Measurements from ENCODE around the gene AHR. TPM values are rescaled to one million over a fixed set of nuclear protein-coding genes. Genes with fewer than 3 reads are reported as not detected.

AHR gene
- total RNA-seq, 1 experiment from 2014 or later: 79.7 TPM

- DNase-seq (ENCODE audit: low read depth): peak; percentile 63
Observed at GRCh38 chr7:17302575-17303142, 4.2 kb downstream of the AHR start.

DNA sequence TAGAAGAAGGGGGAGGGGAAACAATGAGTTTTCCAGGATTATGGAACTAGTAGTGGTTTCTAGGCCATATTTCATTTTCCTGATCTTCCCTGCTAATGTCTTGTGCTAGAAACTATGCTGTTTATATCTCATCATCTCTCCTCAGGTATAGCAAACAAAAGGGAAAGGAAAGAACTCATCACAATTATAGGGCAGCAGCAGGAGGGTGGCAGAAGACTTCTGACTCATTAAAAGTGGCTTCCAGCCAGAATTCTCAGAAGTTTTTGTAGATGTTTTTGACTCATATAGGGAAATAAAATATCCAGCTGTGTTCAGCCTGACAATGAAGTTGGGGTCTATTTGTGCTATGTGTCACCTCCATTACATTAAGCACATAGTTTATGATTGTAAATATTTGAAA, 6.5 kb downstream of the AHR start:
- peak; percentile 92 for DNase-seq (ENCODE audit: low read depth)

GRCh38 chr7:17305387-17306171, 7.1 kb downstream of the AHR start:
- no peak for DNase-seq (ENCODE audit: low read depth)

DNA sequence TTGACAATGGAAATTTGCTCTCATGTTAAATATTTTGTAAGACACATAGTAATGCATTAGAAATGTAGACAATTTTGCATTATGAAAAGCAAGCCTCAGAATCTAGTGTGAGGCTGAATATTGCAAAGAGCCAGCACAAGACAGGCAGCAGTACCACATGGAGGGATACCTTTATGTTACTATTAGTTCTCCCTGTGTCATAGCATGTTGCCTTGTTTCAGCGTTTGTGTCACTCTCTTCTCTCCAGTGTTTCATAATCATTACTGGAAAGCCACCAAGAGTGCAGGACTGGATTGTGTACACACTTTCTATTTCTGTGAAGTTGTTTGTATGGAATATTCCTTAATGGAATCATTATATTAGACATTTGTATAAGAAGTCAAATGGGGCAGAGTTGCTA, 8.5 kb downstream of the AHR start:
- no peak for DNase-seq (ENCODE audit: low read depth)

- no peak for DNase-seq (ENCODE audit: low read depth)
Observed at GRCh38 chr7:17307558-17307957, 9.1 kb downstream of the AHR start.

- no peak for DNase-seq (ENCODE audit: low read depth)
Observed at GRCh38 chr7:17307969-17308648, 9.7 kb downstream of the AHR start.

GRCh38 chr7:17311194-17311593, 12.7 kb downstream of the AHR start:
- no peak for DNase-seq (ENCODE audit: low read depth)

DNA sequence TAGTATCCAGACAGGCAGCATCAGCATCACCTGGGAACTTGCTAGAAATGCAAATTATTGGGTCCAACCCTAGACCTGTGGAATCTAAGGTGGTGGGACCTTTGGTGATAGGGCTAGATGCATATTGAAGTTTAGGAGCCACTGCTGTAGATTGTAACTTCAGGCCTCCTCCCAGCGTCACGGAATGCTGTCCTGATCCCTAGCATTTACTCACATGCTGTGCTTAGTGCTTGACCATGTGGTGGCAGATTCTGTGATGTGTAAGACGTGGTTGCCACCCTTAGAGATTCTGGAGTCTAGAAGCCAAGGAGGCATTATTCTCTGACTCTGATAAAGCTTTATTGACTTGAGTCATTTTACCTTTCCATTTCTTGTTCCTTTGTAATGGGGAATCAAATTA, 13.5 kb downstream of the AHR start:
- DNase-seq (ENCODE audit: low read depth): no peak

- DNase-seq (ENCODE audit: low read depth): no peak
Observed at GRCh38 chr7:17312641-17313040, 14.2 kb downstream of the AHR start.

DNA sequence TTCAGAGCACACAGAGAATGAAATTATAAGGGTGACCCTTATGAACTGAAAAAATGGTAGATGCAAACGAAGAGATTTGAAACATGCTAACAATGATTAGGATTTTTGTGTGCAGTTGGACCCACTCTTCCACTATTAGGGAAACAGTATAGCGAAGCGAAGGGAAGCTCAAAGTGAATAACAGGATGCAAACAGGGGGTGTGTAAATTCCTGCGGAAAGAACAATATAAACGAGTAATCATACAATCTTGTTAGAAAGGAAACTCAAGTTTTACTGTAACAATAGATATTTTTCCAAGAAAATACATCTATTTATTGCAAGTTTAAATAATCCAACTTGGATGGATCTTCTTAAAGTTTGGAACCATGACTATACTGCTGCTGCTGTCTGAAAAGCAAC, 14.7 kb downstream of the AHR start:
- no peak for DNase-seq (ENCODE audit: low read depth)

DNA sequence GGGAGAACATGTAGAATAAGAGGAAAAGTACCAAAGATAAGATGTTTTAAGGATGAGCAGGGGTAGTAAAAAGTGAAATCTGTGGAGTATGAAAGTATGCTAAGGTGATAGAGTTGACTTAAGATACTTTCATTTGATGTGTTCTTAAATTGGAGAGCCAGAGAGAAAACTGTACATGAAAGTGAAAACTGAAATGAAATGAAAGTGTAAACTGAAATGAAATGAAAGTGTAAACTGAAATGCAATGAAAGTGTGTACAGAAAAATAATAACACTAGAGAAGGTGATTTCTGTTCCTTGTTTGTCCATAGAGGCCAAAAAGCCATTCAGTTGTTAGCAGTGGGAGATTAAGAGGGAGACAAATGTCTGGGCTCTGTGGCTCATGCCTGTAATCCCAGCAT, 17.5 kb downstream of the AHR start:
- no peak for DNase-seq (ENCODE audit: low read depth)

- DNase-seq (ENCODE audit: low read depth): peak; percentile 38
Observed at GRCh38 chr7:17318146-17318545, 19.7 kb downstream of the AHR start.

DNA sequence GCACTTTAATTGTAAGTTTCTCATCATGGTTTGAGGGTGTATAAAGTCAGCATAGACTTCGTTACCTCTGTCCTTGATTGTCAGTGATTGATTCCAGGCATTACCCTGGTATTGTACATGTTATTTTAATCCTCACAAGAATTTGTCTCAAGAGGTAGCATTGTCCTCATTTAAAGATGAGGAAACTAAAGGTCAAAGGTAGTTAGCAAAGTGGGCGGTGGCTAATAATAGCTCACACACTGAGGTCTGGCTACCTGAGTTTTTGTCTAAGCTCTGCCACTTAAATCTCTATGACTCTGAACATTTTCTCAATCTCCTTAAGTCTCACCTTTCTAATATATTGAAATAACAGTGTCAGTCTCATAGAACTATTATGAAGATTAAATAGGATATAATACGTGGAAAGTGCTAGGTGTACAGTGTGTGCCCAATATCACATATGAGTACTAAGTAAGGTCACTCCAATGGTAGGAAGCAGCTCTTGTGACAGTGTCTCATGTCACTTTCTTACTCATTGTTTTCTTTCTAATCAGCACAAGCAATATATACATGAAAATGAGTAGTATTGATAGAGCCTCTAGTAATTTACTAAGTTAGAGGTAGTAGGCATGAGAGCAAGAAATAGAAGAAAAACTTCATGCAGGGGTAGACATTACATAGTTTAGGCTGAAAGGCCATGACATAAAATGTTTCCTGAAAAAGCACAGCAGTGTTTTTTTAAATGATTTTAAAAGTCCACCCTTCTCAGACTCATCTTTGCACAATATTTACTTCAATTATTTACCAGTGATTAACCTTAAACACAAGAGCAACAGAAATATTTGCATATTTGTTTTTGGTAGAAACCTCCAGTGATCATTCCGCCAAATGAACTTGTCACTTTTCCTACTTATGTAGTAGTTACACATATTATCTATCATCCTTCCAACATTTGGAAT, 21.0 kb downstream of the AHR start:
- DNase-seq (ENCODE audit: low read depth): no peak

- no peak for DNase-seq (ENCODE audit: low read depth)
Observed at GRCh38 chr7:17320102-17320497, 21.6 kb downstream of the AHR start.

GRCh38 chr7:17320657-17321056, 22.2 kb downstream of the AHR start:
- DNase-seq (ENCODE audit: low read depth): no peak

DNA sequence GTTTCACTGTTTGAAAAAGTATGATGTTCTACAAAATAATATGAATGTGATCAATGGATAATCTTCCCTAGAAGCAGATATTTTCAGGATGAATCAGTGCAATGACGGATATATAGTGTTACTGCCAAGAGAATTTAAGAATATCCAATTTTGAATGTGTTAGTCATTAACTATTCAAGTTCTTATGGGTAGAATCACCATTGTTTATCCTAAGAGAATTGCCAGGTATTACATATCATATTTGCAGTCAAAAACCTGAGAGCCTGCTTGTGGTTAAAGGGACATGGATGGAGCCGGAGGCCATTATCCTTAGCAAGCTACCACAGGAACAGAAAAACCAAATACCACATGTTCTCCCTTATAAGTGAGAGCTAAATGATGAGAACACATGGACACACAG, 26.9 kb downstream of the AHR start:
- no peak for DNase-seq (ENCODE audit: low read depth)

DNA sequence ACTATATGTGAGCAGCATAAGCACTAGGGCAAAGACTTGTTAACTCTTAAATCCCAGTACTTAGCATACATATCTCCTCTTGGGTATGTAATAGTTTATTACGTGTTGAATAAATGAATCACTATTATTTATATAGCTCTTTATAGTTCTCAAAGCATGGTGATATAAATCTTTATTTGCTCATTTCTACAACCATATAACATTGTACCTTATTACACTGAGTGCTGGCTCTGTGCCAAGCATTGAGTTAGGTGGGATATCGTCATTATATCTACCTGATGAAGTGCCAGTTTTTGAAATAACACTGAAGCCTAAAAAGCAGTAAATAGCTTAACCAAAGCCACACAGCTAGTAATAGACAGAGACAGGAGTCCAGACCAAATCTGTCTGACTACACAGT, 27.9 kb downstream of the AHR start:
- DNase-seq (ENCODE audit: low read depth): no peak

- DNase-seq (ENCODE audit: low read depth): no peak
Observed at GRCh38 chr7:17328641-17329040, 30.2 kb downstream of the AHR start.

DNA sequence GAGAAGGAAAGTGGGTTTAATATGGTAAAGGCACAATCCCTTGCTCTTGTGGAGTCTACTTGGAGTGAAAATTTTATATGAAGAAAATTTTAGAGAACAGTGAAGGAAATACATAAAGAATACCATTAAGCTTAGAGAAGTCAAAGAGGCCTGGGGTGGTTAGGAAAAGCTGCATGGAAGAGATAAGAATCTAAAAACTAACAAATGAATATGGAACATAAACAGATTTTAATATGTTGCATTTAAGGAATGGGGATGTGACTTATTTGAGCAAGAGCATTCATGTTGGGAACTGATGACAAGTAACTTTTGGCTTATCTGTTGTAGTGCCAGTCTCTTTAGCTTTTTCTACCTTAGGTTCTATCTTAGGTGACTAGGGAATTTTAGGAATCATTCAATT, 31.0 kb downstream of the AHR start:
- DNase-seq (ENCODE audit: low read depth): no peak

- DNase-seq (ENCODE audit: low read depth): no peak
Observed at GRCh38 chr7:17331891-17332501, 33.5 kb downstream of the AHR start.

GRCh38 chr7:17333221-17333620, 34.8 kb downstream of the AHR start:
- no peak for DNase-seq (ENCODE audit: low read depth)

DNA sequence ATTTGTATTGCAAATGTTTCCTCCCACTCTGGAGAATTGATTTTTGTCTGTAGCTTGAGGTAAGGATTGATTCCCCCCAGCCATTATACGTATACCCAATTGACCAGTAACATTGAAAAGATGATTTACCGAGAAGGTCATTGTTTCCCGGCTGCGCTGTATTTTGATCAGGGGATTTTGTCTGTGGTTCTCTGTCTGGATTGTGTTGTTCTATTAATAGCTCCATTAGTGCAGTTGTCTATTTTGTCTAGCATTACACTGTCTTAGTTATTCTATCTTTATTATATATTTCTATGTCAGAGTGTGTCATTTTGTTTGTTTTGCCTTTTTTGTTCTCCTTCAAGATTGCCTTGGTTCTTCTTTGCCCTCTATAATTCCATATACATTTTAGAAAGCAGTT, 37.7 kb downstream of the AHR start:
- DNase-seq (ENCODE audit: low read depth): no peak

Measured in Daoy (cell line).